Measurements from ENCODE around the gene ZNF791. TPM values are rescaled to one million over a fixed set of nuclear protein-coding genes. Genes with fewer than 3 reads are reported as not detected.

The ZNF791 gene
- total and polyA plus RNA-seq, 4 donors, result 3.1 to 10.3 (median 7.0) TPM

DNA sequence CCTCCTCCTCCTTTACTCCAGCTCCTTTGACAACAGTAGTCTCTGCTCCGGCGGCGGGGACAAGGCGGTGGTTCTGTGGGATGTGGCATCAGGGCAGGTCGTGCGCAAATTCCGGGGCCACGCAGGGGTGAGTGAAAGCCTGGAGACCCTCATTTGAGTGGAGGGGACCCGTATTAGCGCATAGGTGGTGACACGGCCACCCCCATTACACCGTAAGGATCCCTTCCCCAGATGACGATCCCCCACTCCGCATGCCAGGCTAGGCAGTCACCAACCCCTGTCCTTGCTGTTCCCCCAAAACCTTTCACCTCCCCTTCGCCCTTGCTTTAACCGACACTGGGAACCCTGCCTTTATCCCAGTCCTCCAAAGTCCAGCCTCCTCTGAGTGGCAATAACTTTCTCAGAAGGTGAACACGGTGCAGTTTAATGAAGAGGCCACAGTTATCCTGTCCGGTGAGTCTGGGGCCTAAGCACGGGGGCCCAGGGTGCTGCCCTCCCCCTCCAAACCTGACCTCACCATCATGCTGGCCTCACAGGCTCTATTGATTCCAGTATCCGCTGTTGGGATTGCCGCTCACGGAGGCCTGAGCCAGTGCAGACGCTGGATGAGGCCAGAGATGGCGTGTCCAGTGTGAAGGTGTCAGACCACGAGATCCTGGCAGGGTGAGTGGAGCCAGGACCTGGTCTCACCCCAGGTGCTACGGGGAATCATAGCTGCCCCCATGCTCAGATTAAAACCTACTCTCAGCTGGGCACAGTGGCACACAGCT lies 59.6 kb downstream of the ZNF791 start:
- DNase-seq (ENCODE audit: low spot score), result no peak
- 39% methylated on average over 26 of the region's 26 CpGs for WGBS
- no peaks in the 10 kb centered on the region for H3K9me3 ChIP-seq (ENCODE audit: control insufficient read depth in 4 of 4, low read length in 3 of 4)
- peaks cover 3 to 18% (median 7%) of the 10 kb centered on the region in 4 donors for H3K36me3 ChIP-seq (ENCODE audit: control insufficient read depth in 4 of 4, insufficient read depth in 3 of 4, low read depth in 1 of 4, low read length in 3 of 4)
- peaks cover 17 to 45% (median 40%) of the 10 kb centered on the region in 4 donors for H3K4me1 ChIP-seq (ENCODE audit: control insufficient read depth in 4 of 4, insufficient read depth in 4 of 4, low read length in 3 of 4)
- H3K4me3 ChIP-seq (ENCODE audit: low read depth in 1 of 3, low read length in 3 of 3), result peak overlapping the region; percentile 74 to 99 (median 89)
- peak overlapping the region; percentile 88 to 97 for H3K9ac ChIP-seq (ENCODE audit: low read depth in 1 of 2, low read length in 2 of 2)
- peak overlapping the region in 1 of 2 donors; percentile 96 for H3K27ac ChIP-seq (ENCODE audit: low read depth in 1 of 2, low read length in 2 of 2)
- TF ChIP-seq TAF1 (conservative IDR thresholded peaks at IDR 0.05), result no peak
- TF ChIP-seq EGR1 (IDR thresholded peaks at IDR 0.05; ENCODE audit: low read depth in 2 of 2), result no peak
- TF ChIP-seq HNF4A (conservative IDR thresholded peaks at IDR 0.05), result no peak
- no peak for TF ChIP-seq NR2F2 (IDR thresholded peaks at IDR 0.05)
- TF ChIP-seq, protein P1, sequence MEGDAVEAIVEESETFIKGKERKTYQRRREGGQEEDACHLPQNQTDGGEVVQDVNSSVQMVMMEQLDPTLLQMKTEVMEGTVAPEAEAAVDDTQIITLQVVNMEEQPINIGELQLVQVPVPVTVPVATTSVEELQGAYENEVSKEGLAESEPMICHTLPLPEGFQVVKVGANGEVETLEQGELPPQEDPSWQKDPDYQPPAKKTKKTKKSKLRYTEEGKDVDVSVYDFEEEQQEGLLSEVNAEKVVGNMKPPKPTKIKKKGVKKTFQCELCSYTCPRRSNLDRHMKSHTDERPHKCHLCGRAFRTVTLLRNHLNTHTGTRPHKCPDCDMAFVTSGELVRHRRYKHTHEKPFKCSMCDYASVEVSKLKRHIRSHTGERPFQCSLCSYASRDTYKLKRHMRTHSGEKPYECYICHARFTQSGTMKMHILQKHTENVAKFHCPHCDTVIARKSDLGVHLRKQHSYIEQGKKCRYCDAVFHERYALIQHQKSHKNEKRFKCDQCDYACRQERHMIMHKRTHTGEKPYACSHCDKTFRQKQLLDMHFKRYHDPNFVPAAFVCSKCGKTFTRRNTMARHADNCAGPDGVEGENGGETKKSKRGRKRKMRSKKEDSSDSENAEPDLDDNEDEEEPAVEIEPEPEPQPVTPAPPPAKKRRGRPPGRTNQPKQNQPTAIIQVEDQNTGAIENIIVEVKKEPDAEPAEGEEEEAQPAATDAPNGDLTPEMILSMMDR (IDR thresholded peaks at IDR 0.05; ENCODE audit: low read depth, low read length, missing input control), result no peak
- TF ChIP-seq, protein P2, sequence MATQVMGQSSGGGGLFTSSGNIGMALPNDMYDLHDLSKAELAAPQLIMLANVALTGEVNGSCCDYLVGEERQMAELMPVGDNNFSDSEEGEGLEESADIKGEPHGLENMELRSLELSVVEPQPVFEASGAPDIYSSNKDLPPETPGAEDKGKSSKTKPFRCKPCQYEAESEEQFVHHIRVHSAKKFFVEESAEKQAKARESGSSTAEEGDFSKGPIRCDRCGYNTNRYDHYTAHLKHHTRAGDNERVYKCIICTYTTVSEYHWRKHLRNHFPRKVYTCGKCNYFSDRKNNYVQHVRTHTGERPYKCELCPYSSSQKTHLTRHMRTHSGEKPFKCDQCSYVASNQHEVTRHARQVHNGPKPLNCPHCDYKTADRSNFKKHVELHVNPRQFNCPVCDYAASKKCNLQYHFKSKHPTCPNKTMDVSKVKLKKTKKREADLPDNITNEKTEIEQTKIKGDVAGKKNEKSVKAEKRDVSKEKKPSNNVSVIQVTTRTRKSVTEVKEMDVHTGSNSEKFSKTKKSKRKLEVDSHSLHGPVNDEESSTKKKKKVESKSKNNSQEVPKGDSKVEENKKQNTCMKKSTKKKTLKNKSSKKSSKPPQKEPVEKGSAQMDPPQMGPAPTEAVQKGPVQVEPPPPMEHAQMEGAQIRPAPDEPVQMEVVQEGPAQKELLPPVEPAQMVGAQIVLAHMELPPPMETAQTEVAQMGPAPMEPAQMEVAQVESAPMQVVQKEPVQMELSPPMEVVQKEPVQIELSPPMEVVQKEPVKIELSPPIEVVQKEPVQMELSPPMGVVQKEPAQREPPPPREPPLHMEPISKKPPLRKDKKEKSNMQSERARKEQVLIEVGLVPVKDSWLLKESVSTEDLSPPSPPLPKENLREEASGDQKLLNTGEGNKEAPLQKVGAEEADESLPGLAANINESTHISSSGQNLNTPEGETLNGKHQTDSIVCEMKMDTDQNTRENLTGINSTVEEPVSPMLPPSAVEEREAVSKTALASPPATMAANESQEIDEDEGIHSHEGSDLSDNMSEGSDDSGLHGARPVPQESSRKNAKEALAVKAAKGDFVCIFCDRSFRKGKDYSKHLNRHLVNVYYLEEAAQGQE (IDR thresholded peaks at IDR 0.05), result no peak
- TF ChIP-seq RXRA (IDR thresholded peaks at IDR 0.05), result no peak
- TF ChIP-seq, protein P3, sequence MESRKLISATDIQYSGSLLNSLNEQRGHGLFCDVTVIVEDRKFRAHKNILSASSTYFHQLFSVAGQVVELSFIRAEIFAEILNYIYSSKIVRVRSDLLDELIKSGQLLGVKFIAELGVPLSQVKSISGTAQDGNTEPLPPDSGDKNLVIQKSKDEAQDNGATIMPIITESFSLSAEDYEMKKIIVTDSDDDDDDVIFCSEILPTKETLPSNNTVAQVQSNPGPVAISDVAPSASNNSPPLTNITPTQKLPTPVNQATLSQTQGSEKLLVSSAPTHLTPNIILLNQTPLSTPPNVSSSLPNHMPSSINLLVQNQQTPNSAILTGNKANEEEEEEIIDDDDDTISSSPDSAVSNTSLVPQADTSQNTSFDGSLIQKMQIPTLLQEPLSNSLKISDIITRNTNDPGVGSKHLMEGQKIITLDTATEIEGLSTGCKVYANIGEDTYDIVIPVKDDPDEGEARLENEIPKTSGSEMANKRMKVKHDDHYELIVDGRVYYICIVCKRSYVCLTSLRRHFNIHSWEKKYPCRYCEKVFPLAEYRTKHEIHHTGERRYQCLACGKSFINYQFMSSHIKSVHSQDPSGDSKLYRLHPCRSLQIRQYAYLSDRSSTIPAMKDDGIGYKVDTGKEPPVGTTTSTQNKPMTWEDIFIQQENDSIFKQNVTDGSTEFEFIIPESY (IDR thresholded peaks at IDR 0.05), result no peak
- H3K27me3 ChIP-seq (ENCODE audit: control insufficient read depth in 4 of 4, insufficient read depth in 4 of 4, low read length in 3 of 4), result no peaks in the 10 kb centered on the region

DNA sequence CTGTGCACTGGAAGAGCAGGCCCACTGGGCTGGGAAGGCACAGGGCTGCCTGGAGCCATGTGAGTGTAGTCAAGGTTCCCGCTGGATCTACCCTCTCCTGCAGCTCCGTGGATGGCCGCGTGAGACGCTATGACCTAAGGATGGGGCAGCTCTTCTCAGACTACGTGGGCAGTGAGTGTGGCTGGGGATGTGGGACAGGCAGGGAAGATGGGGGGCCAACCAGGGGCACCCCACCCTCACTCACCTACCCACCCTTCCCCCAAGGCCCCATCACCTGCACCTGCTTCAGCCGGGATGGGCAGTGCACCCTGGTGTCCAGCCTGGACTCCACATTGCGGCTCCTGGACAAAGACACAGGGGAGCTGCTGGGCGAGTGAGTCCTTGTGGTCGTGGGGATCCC lies 62.0 kb downstream of the ZNF791 start:
- Histone ChIP-seq H3K27me3 (ENCODE audit: control insufficient read depth in 4 of 4, insufficient read depth in 4 of 4, low read length in 3 of 4) (no peaks in the 10 kb centered on the region), H3K9ac (ENCODE audit: low read depth in 1 of 2, low read length in 2 of 2) (no peak overlapping the region), H3K4me3 (ENCODE audit: low read depth in 1 of 3, low read length in 3 of 3) (no peak overlapping the region), H3K9me3 (ENCODE audit: control insufficient read depth in 4 of 4, low read length in 3 of 4) (no peaks in the 10 kb centered on the region), H3K36me3 (ENCODE audit: control insufficient read depth in 4 of 4, insufficient read depth in 3 of 4, low read depth in 1 of 4, low read length in 3 of 4) (peaks cover 8 to 34% (median 17%) of the 10 kb centered on the region in 4 donors), H3K4me1 (ENCODE audit: control insufficient read depth in 4 of 4, insufficient read depth in 4 of 4, low read length in 3 of 4) (peaks cover 13 to 24% (median 22%) of the 10 kb centered on the region in 4 donors), H3K27ac (ENCODE audit: low read depth in 1 of 2, low read length in 2 of 2) (no peak overlapping the region)
- DNase-seq (ENCODE audit: low spot score), result no peak
- 93% methylated on average over 10 of the region's 10 CpGs for WGBS
- TF ChIP-seq TAF1 (conservative IDR thresholded peaks at IDR 0.05) (no peak), SP1 (IDR thresholded peaks at IDR 0.05) (no peak), EGR1 (IDR thresholded peaks at IDR 0.05; ENCODE audit: low read depth in 2 of 2) (no peak), FOXA1 (IDR thresholded peaks at IDR 0.05) (no peak), RAD21 (IDR thresholded peaks at IDR 0.05) (no peak), GABPA (IDR thresholded peaks at IDR 0.05 in 1 of 2, conservative IDR thresholded peaks at IDR 0.05 in 1 of 2) (no peak), HNF4A (conservative IDR thresholded peaks at IDR 0.05) (no peak)
- TF ChIP-seq, protein P3 (IDR thresholded peaks at IDR 0.05), result no peak
- TF ChIP-seq, protein P2 (IDR thresholded peaks at IDR 0.05), result no peak
